Erythroblast (primary cell): ENCODE measurements around the gene CXCR4.

ENCODE experiments used
- GATA1 ChIP-seq: IDR thresholded peaks from 2 replicates; pipeline ENCODE4 v1.6.1; 2011; ENCODE audit warnings: low read depth, mild to moderate bottlenecking, control low read depth, low read length, moderate library complexity
- POLR2A ChIP-seq: IDR thresholded peaks from 2 replicates; pipeline ENCODE4 v1.6.1; 2011; ENCODE audit warnings: mild to moderate bottlenecking, low read length

DNA sequence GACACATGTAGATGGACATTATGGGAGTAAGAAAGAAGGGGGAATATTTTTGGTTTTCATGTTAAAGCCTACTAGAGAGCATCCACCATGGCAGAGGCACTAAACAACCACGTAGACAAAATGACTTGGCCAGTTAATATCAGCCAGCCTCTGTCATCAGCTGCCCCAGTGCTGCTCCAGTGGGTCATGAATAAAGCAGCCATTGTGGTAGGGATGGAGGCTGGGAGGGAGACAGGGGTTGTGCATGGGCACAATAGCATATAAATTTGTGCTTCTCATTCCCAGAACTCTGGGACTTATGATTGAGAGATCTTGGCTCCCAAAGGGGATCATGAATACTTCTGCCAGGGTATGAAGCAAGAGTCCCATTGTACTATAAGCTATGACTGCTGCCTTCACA lies 31.1 kb upstream of the CXCR4 start:
- TF ChIP-seq POLR2A (no peak), GATA1 (no peak)
